SJCRH30 (cell line): ENCODE results near the gene IL3. TPM values are rescaled to one million over a fixed set of nuclear protein-coding genes. Genes with fewer than 3 reads are reported as not detected.

Experiments
- DNase-seq, 2 experiments: peaks; one replicate each; pipeline ENCODE4 v3.0.0-alpha.2; 2015 to 2020
- H3K27ac ChIP-seq: fragments of 250-450 bp; sonication (Bioruptor Pico); 2 replicates; pipeline ENCODE4 v1.5.1; 2020; ENCODE audit warnings: mild to moderate bottlenecking, moderate library complexity
- H3K27me3 ChIP-seq: fragments of 250-450 bp; sonication (Bioruptor Pico); 2 replicates; pipeline ENCODE4 v1.5.1; 2020; ENCODE audit warnings: mild to moderate bottlenecking, moderate library complexity
- H3K36me3 ChIP-seq: fragments of 250-450 bp; sonication (Bioruptor Pico); 2 replicates; pipeline ENCODE4 v1.5.1; 2020; ENCODE audit warnings: mild to moderate bottlenecking, moderate library complexity
- H3K4me1 ChIP-seq: fragments of 250-450 bp; sonication (Bioruptor Pico); 2 replicates; pipeline ENCODE4 v1.5.1; 2020; ENCODE audit warnings: mild to moderate bottlenecking, moderate library complexity
- H3K4me3 ChIP-seq: fragments of 250-450 bp; sonication (Bioruptor Pico); 2 replicates; pipeline ENCODE4 v1.5.1; 2020; ENCODE audit warnings: mild to moderate bottlenecking, moderate library complexity
- H3K9me3 ChIP-seq: fragments of 250-450 bp; sonication (Bioruptor Pico); replicated peaks from 2 replicates; pipeline ENCODE4 v1.5.1; 2020; ENCODE audit warnings: mild to moderate bottlenecking, moderate library complexity
- total RNA-seq: library from RNA; depleted of rRNA; stranded (reverse); fragments of >200 nt; shearing (Covaris generic); gene quantifications from 2 replicates; pipeline ENCODE4 v1.2.3, GENCODE V29; 2014

The IL3 gene
- total RNA-seq, 1 experiment from 2014 or later = not detected

DNA sequence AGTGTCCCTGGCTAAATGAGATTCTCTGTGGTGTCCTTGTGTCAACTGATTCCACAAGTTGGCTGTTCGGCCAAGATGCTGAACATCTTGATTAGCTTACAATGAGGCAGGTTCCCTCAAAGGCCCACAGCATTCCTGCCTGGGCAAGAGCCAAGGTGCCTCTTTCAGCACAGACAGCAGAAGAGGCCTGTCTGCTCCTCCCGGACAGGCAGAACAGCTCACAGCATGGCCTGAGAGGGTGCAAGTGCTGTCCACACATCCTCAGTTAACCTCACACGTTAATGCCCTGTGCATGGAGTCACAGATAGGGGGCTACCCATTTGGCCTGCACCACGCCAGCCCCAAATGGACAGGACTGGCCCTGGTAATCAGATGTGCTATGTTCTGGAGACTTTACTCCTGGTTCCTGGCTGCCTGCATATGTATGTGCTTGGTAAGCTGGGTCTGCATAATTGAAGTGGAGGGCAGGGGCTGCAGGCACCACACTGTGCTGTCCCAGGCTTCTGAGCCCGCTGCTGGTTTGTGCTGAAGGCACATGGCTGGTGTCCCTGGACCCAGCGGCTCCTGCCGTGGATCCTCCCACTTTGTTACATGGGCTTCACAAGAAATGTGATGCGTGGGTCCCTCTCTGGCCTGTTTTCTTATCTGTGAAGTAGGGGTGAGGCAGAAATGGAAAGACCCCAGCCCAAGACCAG lies 22.0 kb downstream of the IL3 start:
- Histone ChIP-seq H3K4me3 (no peak overlapping the region), H3K27ac (no peak overlapping the region), H3K4me1 (peaks cover 16% of the 10 kb centered on the region), H3K27me3 (no peaks in the 10 kb centered on the region), H3K9me3 (no peaks in the 10 kb centered on the region), H3K36me3 (no peaks in the 10 kb centered on the region)
- no peak for DNase-seq

DNA sequence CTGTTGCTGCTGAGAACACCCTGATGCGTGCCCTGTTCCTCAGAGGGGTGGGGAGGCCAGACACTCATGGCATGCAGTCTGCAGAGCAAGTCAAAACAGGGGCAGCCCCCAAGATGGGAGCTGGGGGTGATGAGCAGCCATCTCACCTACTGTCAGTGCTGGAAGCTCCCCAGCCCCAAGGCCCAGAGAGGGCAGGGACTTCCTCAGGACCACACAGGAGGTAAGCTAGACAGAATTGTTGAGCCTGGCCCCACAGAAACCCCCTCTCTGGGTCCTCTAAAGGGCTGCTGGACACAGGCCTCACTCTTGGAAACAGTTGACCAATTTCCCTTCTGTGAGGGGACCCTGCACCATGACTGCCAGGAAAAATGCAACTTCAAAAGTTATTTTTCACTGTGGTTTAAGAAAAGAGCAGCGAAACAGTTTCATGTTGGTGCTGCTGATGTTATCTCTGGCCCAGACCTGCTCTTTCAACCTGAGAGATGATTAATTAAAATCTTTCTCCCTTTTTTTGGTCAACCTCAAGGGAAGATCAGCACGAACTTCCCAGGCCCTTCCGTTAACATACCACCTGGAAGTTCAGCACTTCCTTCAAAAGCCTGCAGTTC lies 22.7 kb downstream of the IL3 start:
- H3K4me3 ChIP-seq = no peak overlapping the region
- H3K4me1 ChIP-seq = peaks cover 16% of the 10 kb centered on the region
- H3K36me3 ChIP-seq = no peaks in the 10 kb centered on the region
- no peak overlapping the region for H3K27ac ChIP-seq
- H3K27me3 ChIP-seq = no peaks in the 10 kb centered on the region
- DNase-seq = no peak
- H3K9me3 ChIP-seq = no peaks in the 10 kb centered on the region

DNA sequence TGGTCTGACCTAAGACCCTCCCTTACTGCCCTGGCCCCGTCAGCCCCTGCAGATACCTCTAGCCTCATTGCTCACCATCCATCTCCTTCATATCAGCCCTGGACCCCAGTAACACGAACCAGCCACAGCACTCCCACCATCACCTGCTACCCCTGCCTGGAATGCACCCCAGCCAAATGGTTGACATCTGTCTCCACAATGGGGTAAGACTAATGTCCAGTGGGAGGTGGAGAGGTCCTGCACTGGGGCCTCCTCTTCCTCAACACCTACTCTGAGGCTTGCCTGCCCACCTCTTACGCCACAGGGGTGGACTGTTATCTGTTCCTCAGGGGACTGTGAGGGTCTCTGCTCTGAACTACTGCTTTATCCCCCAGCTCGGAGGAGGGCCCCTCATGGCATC lies 25.2 kb downstream of the IL3 start:
- Histone ChIP-seq H3K4me3 (no peak overlapping the region), H3K36me3 (no peaks in the 10 kb centered on the region), H3K9me3 (no peaks in the 10 kb centered on the region), H3K27me3 (no peaks in the 10 kb centered on the region), H3K4me1 (peaks cover 32% of the 10 kb centered on the region), H3K27ac (peak overlapping the region; percentile 55)
- DNase-seq = no peak

DNA sequence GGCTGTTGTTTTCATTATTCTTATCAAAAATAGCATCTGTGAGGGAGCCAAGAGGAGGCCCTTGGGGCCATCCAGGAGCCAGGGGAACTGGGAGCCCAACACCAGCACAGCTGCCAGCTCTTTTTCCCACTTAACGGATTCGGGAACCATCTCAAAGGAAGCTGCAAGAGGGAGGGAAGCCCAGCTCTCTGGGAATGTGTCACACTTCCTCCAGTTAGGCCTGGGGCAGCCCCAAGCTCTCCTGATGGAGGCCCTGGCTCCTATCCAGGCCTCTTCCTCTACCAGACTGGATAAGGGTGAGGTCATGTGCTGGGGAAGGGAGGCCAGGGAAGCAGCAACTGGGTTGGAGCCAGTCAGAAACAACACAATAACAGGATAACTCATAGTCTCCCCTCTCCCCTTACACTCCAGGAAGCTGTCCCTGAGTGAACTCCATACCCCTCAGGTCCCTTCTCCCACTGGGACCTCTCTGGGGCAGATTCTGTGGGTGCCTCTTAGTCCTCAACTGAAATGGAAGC lies 25.9 kb downstream of the IL3 start:
- Histone ChIP-seq H3K36me3 (no peaks in the 10 kb centered on the region), H3K9me3 (no peaks in the 10 kb centered on the region), H3K27me3 (no peaks in the 10 kb centered on the region), H3K4me3 (no peak overlapping the region), H3K4me1 (peaks cover 38% of the 10 kb centered on the region), H3K27ac (peak overlapping the region; percentile 55)
- peak; percentile 92 for DNase-seq

DNA sequence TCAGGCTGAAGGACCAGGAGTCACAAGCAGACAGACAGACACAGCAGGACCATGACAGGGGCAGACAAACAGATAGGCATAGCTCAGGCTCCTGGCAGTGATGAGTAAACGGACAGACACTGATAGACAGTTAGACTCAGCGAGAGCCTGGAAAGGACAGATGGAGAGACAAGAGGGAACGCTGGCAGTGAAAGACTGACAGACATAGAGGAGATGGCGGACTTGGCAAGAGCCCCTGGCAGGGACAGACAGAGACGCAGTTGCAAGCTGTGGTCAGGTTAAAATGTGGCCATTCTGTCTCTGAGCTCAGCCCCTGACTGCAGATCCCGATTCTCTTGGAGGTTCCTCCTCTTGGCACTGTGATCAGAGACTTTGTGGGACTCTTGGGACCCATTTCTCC lies 26.7 kb downstream of the IL3 start:
- no peaks in the 10 kb centered on the region for H3K9me3 ChIP-seq
- H3K4me1 ChIP-seq = peaks cover 38% of the 10 kb centered on the region
- no peaks in the 10 kb centered on the region for H3K27me3 ChIP-seq
- no peak overlapping the region for H3K4me3 ChIP-seq
- H3K36me3 ChIP-seq = no peaks in the 10 kb centered on the region
- H3K27ac ChIP-seq = peak overlapping the region; percentile 55
- no peak for DNase-seq

DNA sequence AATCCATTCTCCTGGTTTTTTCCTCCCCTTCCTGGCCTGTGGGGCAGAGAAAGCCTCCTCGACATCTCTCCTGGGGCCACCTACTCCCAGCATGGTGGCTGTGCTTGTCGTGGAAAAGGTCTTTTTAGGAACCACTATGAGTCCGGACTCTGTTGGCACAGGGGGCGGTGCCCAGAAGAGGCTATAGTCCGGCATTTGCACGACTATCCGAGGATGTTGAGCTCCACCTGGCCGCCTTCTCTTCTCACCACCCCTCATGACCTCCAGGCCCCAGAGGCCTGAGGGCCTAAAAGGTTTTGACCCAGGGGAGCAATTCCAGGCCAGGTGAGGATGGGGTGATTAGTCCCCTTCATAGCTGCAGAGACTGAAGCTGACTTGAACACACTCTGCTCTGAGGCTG lies 27.2 kb downstream of the IL3 start:
- Histone ChIP-seq H3K27ac (no peak overlapping the region), H3K36me3 (no peaks in the 10 kb centered on the region), H3K9me3 (no peaks in the 10 kb centered on the region), H3K4me3 (no peak overlapping the region), H3K4me1 (peaks cover 39% of the 10 kb centered on the region), H3K27me3 (no peaks in the 10 kb centered on the region)
- DNase-seq = no peak

DNA sequence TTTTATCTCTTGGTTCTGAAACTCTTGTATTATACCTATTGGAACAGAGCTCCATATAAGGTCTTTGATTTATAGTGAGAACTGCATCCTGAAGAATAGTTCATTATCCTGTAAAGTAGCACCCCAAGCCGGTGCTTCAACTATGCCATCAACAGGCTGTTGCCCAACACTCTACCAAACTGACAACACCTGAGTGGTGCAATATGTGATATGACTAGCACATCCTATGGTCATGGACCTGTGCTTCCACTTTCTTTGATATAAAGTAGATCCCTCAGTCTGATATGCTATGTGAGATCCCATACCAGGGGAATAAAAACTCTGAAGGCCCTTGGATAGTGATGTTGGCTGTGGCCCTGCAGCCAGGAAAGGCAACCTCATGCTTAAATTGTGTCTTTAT lies 28.9 kb downstream of the IL3 start:
- Histone ChIP-seq H3K27ac (no peak overlapping the region), H3K9me3 (no peaks in the 10 kb centered on the region), H3K27me3 (no peaks in the 10 kb centered on the region), H3K4me1 (peaks cover 56% of the 10 kb centered on the region), H3K4me3 (no peak overlapping the region), H3K36me3 (no peaks in the 10 kb centered on the region)
- no peak for DNase-seq

DNA sequence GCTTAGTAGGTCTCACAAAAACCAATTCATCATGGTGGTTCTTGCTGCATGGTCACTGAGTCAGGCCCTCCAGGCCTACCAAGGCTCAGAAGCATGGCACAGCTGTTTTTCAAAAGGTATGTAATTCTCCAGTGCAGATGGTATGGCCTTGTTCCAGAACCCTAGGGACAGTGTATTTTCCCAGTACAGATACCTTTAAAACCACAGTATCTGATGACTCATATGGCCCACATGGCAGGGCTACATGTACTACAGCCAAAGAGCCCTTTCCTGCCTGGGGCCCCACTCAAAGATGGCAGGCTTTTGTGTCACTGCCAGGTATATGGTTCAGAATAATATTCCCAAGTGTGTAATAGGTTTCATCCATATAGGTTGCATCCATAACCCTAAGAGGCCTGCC lies 29.7 kb downstream of the IL3 start:
- no peaks in the 10 kb centered on the region for H3K9me3 ChIP-seq
- no peaks in the 10 kb centered on the region for H3K36me3 ChIP-seq
- H3K27me3 ChIP-seq = no peaks in the 10 kb centered on the region
- DNase-seq = peak; percentile 73 to 76
- H3K4me1 ChIP-seq = peaks cover 62% of the 10 kb centered on the region
- H3K4me3 ChIP-seq = no peak overlapping the region
- no peak overlapping the region; the same call in 1 of the 2 replicates for H3K27ac ChIP-seq

DNA sequence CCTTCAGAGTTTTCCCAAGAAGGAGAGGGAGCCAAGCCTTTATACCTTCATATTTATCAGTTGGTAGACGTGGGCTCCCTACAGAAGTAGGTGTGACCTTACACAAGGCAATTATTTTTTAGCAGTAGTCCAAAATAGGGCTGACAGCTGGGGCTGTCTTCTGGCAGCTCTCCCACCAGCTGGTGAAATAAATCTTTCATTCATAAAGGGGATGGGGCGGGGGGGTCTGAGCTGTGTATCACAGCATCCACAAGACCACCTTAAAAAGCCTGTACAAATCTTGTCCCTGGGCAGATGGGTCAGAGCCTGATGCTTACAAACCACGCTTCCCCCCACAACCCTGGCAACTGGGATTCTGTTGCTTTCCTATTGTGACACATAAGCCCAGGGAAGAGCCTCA lies 32.8 kb downstream of the IL3 start:
- H3K4me1 ChIP-seq = peaks cover 47% of the 10 kb centered on the region
- H3K27me3 ChIP-seq = no peaks in the 10 kb centered on the region
- peak in 1 of 2 experiments; percentile 42 for DNase-seq
- no peak overlapping the region for H3K27ac ChIP-seq
- H3K9me3 ChIP-seq = no peaks in the 10 kb centered on the region
- no peaks in the 10 kb centered on the region for H3K36me3 ChIP-seq
- H3K4me3 ChIP-seq = no peak overlapping the region

DNA sequence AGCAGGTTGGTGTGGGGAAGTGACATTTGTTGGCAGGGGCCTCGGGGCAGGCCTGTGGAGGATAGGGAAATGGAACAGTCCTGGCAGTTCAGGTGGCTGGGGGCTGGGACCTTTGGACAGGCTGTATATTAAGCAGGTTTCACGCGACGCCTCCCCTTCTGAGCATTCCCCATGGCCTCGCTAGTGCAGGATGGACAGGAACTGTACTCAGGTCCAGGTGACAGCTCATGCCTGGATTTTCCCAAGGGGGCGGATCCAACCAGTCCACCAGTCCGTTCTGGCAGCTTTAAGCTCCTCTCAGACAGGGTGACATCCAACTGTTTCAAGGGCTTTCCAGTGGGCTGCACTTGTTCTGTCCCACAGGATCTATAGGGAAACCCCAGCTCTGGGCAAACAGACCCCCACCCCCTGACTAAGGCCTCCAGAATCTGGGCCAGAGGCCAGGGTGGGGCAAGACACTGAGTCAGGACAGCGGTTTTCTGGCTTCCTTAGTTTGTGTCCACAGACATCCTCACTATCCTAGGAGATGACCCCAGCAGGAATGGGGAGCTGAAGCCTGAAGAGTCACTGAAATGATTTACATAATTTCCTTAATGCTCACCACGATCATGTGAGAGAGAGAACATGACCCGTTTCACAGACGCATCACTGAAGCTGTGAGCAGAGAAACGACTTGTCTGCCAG lies 34.1 kb downstream of the IL3 start:
- Histone ChIP-seq H3K4me3 (no peak overlapping the region), H3K4me1 (peaks cover 43% of the 10 kb centered on the region), H3K9me3 (no peaks in the 10 kb centered on the region), H3K36me3 (no peaks in the 10 kb centered on the region), H3K27me3 (no peaks in the 10 kb centered on the region), H3K27ac (no peak overlapping the region; the same call in 1 of the 2 replicates)
- peak in 1 of 2 experiments; percentile 30 for DNase-seq

DNA sequence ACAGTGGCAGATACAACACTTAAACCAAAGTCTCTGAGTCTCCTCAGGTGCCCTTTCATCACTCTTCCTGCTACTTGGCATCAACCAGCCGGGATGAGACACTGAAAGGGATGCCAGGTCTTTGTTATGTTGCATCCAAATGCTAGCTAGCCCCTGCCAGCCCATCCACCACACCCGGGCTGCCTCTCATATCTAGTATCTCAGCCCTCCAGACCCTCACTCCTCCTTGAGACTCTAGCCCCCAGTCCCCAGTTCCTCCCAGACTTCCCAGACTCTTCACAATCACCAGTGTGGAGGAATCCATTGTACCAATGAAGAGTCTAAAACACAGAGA lies 34.6 kb downstream of the IL3 start:
- no peaks in the 10 kb centered on the region for H3K9me3 ChIP-seq
- no peaks in the 10 kb centered on the region for H3K36me3 ChIP-seq
- H3K4me3 ChIP-seq = no peak overlapping the region
- no peak overlapping the region; the same call in 1 of the 2 replicates for H3K27ac ChIP-seq
- H3K4me1 ChIP-seq = peaks cover 38% of the 10 kb centered on the region
- H3K27me3 ChIP-seq = no peaks in the 10 kb centered on the region
- DNase-seq = no peak

DNA sequence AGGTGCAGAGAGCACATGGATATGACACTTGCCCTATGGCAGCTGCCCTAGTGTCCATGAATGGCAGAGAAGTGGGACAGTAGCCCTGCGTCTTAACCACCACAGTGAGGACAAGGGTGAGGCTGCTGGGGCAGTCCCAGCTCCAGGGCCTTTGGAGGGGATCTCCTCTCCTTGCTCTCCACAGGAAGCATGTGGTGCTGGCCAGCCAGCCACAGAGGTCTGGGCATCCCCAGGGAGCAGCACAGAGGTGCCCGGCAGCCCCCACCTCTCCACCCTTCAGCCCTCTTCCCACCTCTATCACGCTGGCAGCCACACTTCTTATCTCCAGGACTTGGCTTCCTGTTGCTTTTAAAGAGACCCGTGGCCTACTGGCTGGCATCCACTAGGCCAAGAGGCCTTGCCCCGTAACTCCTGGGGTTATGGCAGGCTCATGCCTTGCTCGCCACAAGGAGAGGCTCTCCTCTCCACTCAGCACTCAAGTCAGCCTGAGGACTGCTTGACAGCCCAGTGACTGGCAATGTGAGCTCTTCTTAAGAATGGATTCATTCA lies 35.0 kb downstream of the IL3 start:
- no peak overlapping the region for H3K4me3 ChIP-seq
- H3K9me3 ChIP-seq = no peaks in the 10 kb centered on the region
- no peaks in the 10 kb centered on the region for H3K36me3 ChIP-seq
- no peak for DNase-seq
- no peaks in the 10 kb centered on the region for H3K27me3 ChIP-seq
- no peak overlapping the region; the same call in 1 of the 2 replicates for H3K27ac ChIP-seq
- H3K4me1 ChIP-seq = peaks cover 33% of the 10 kb centered on the region

DNA sequence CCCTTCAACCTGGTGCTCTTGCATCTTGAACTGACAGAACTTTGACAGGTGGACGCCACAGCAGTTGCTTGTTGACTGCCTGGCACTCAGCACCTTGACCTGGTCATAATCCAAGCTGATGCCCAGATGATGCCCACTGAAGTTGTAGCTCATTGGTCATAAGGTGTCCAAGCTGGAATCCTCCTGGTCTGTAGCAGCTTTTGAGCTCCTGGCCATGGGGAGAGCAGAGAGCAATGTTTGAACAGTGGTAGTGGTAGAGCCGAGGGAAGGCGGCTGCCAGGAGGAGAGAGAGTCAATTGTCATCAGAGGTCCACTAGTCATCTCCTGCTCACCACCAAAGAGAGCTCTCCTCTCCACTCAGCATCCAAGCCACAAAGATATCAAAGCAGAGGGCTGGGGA lies 36.4 kb downstream of the IL3 start:
- no peak overlapping the region for H3K4me3 ChIP-seq

DNA sequence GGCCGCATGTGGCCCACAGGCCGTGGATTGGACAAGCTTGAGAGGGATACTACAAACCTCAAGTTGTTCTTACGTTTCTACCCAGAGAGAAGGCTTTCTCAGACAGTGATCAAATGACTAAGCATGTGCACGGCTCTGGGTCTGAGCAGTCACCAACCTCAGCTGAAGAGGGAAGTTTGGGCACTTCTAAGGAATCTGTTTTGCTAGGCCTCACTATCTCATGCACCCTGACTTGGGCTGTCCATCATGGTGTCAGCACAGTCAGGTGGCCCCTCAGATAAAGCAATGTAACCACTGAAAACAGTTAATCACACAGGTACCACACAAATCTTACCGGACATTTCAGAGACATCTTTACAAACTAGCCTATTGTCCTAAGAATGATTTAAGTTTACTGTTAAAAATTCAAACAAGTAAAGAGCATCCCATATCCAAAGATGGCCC lies 37.7 kb downstream of the IL3 start:
- Histone ChIP-seq H3K27ac (no peak overlapping the region), H3K36me3 (no peaks in the 10 kb centered on the region)
- no peak for DNase-seq

More for the DNA sequence above, 36.4 kb downstream of the IL3 start:
- DNase-seq = no peak
- Histone ChIP-seq H3K4me1 (peaks cover 25% of the 10 kb centered on the region), H3K9me3 (no peaks in the 10 kb centered on the region), H3K27me3 (no peaks in the 10 kb centered on the region), H3K36me3 (no peaks in the 10 kb centered on the region), H3K27ac (no peak overlapping the region)

DNA sequence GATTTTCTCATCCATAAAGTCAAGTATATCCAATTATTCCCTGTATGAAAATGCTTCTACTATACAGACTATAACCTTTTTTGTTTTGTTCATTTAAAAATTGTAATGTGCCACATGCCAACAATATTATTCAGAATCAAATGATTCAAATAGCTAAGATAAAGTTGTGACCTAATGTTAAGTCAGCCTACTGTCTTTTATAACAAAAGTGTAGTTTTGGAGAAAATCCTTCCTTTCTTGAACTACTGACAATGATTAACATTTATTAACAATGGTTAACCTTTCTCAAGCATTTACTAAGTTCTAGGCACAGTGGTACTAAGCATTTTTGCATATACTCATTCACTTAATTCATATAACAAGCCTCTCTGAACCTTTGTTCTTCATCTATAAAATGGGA lies 38.2 kb downstream of the IL3 start:
- Histone ChIP-seq H3K9me3 (no peaks in the 10 kb centered on the region), H3K36me3 (no peaks in the 10 kb centered on the region), H3K4me1 (peaks cover 26% of the 10 kb centered on the region), H3K27me3 (no peaks in the 10 kb centered on the region), H3K4me3 (no peak overlapping the region), H3K27ac (no peak overlapping the region)
- DNase-seq = no peak

More for the DNA sequence above, 37.7 kb downstream of the IL3 start:
- H3K27me3 ChIP-seq = no peaks in the 10 kb centered on the region
- no peaks in the 10 kb centered on the region for H3K9me3 ChIP-seq
- H3K4me3 ChIP-seq = no peak overlapping the region
- H3K4me1 ChIP-seq = peaks cover 26% of the 10 kb centered on the region
